Measurements from ENCODE around the gene CHAF1A. TPM values are rescaled to one million over a fixed set of nuclear protein-coding genes. Genes with fewer than 3 reads are reported as not detected.

CHAF1A gene
- total and polyA plus RNA-seq, 4 donors = 1.0 to 20.8 (median 2.5) TPM

GRCh38 chr19:4414800-4415321 lies 12.4 kb downstream of the CHAF1A start:
- H3K27ac ChIP-seq (ENCODE audit: low read depth in 1 of 2, low read length in 2 of 2) = no peak overlapping the region
- H3K36me3 ChIP-seq (ENCODE audit: control insufficient read depth in 4 of 4, insufficient read depth in 3 of 4, low read depth in 1 of 4, low read length in 3 of 4) = peaks cover 0 to 2% (median 0%) of the 10 kb centered on the region in 4 donors
- DNase-seq (ENCODE audit: low spot score) = no peak
- no peak overlapping the region for H3K9ac ChIP-seq (ENCODE audit: low read depth in 1 of 2, low read length in 2 of 2)
- TF ChIP-seq NR2F2 (IDR thresholded peaks at IDR 0.05) (no peak), YY1 (IDR thresholded peaks at IDR 0.05) (no peak), FOXA2 (IDR thresholded peaks at IDR 0.05) (no peak), FOXA1 (IDR thresholded peaks at IDR 0.05) (no peak), MAX (IDR thresholded peaks at IDR 0.05) (no peak), HNF4A (conservative IDR thresholded peaks at IDR 0.05) (no peak)
- no peaks in the 10 kb centered on the region for H3K27me3 ChIP-seq (ENCODE audit: control insufficient read depth in 4 of 4, insufficient read depth in 4 of 4, low read length in 3 of 4)
- H3K9me3 ChIP-seq (ENCODE audit: control insufficient read depth in 4 of 4, low read length in 3 of 4) = no peaks in the 10 kb centered on the region
- WGBS = 58% methylated on average over 9 of the region's 9 CpGs
- no peak overlapping the region for H3K4me3 ChIP-seq (ENCODE audit: low read depth in 1 of 3, low read length in 3 of 3)
- peaks cover 0 to 12% (median 1%) of the 10 kb centered on the region in 4 donors for H3K4me1 ChIP-seq (ENCODE audit: control insufficient read depth in 4 of 4, insufficient read depth in 4 of 4, low read length in 3 of 4)

GRCh38 chr19:4415352-4415751 lies 12.9 kb downstream of the CHAF1A start:
- H3K27me3 ChIP-seq (ENCODE audit: control insufficient read depth in 4 of 4, insufficient read depth in 4 of 4, low read length in 3 of 4) = no peaks in the 10 kb centered on the region
- peaks cover 0 to 12% (median 1%) of the 10 kb centered on the region in 4 donors for H3K4me1 ChIP-seq (ENCODE audit: control insufficient read depth in 4 of 4, insufficient read depth in 4 of 4, low read length in 3 of 4)
- H3K36me3 ChIP-seq (ENCODE audit: control insufficient read depth in 4 of 4, insufficient read depth in 3 of 4, low read depth in 1 of 4, low read length in 3 of 4) = no peaks in the 10 kb centered on the region
- no peak for DNase-seq (ENCODE audit: low spot score)
- H3K27ac ChIP-seq (ENCODE audit: low read depth in 1 of 2, low read length in 2 of 2) = no peak overlapping the region
- H3K9ac ChIP-seq (ENCODE audit: low read depth in 1 of 2, low read length in 2 of 2) = no peak overlapping the region
- H3K9me3 ChIP-seq (ENCODE audit: control insufficient read depth in 4 of 4, low read length in 3 of 4) = no peaks in the 10 kb centered on the region
- H3K4me3 ChIP-seq (ENCODE audit: low read depth in 1 of 3, low read length in 3 of 3) = no peak overlapping the region
- no peak for TF ChIP-seq JUND (IDR thresholded peaks at IDR 0.05)
- WGBS = 79% methylated on average over 10 of the region's 10 CpGs

GRCh38 chr19:4416268-4416667 lies 13.8 kb downstream of the CHAF1A start:
- DNase-seq (ENCODE audit: low spot score) = no peak
- Histone ChIP-seq H3K27ac (ENCODE audit: low read depth in 1 of 2, low read length in 2 of 2) (no peak overlapping the region), H3K27me3 (ENCODE audit: control insufficient read depth in 4 of 4, insufficient read depth in 4 of 4, low read length in 3 of 4) (no peaks in the 10 kb centered on the region), H3K36me3 (ENCODE audit: control insufficient read depth in 4 of 4, insufficient read depth in 3 of 4, low read depth in 1 of 4, low read length in 3 of 4) (no peaks in the 10 kb centered on the region), H3K4me3 (ENCODE audit: low read depth in 1 of 3, low read length in 3 of 3) (no peak overlapping the region), H3K9ac (ENCODE audit: low read depth in 1 of 2, low read length in 2 of 2) (no peak overlapping the region), H3K9me3 (ENCODE audit: control insufficient read depth in 4 of 4, low read length in 3 of 4) (no peaks in the 10 kb centered on the region), H3K4me1 (ENCODE audit: control insufficient read depth in 4 of 4, insufficient read depth in 4 of 4, low read length in 3 of 4) (peaks cover 0 to 12% (median 1%) of the 10 kb centered on the region in 4 donors)
- 87% methylated on average over 9 of the region's 9 CpGs for WGBS
- no peak for TF ChIP-seq TAF1 (conservative IDR thresholded peaks at IDR 0.05)
- TF ChIP-seq JUND (IDR thresholded peaks at IDR 0.05) = no peak
- no peak for TF ChIP-seq SP1 (IDR thresholded peaks at IDR 0.05)
- TF ChIP-seq MAX (IDR thresholded peaks at IDR 0.05) = no peak
- TF ChIP-seq HNF4A (conservative IDR thresholded peaks at IDR 0.05) = no peak
- TF ChIP-seq EGR1 (IDR thresholded peaks at IDR 0.05; ENCODE audit: low read depth in 2 of 2) = no peak

- H3K9me3 ChIP-seq (ENCODE audit: control insufficient read depth in 4 of 4, low read length in 3 of 4) = no peaks in the 10 kb centered on the region
- 88% methylated on average over 16 of the region's 16 CpGs for WGBS
- peaks cover 0 to 6% (median 3%) of the 10 kb centered on the region in 4 donors for H3K36me3 ChIP-seq (ENCODE audit: control insufficient read depth in 4 of 4, insufficient read depth in 3 of 4, low read depth in 1 of 4, low read length in 3 of 4)
- H3K9ac ChIP-seq (ENCODE audit: low read depth in 1 of 2, low read length in 2 of 2) = no peak overlapping the region
- no peak for TF ChIP-seq RXRA (IDR thresholded peaks at IDR 0.05)
- TF ChIP-seq ZBTB33 (IDR thresholded peaks at IDR 0.05) = no peak
- no peak for TF ChIP-seq JUND (IDR thresholded peaks at IDR 0.05)
- no peak for TF ChIP-seq ATF3 (IDR thresholded peaks at IDR 0.05)
- no peak for TF ChIP-seq EGR1 (IDR thresholded peaks at IDR 0.05; ENCODE audit: low read depth in 2 of 2)
- no peak for TF ChIP-seq GABPA (IDR thresholded peaks at IDR 0.05 in 1 of 2, conservative IDR thresholded peaks at IDR 0.05 in 1 of 2)
- TF ChIP-seq HNF4G (IDR thresholded peaks at IDR 0.05) = no peak
- TF ChIP-seq CTCF (IDR thresholded peaks at IDR 0.05; ENCODE audit: low read depth, low read length, missing input control) = no peak
- no peak for TF ChIP-seq TAF1 (conservative IDR thresholded peaks at IDR 0.05)
- TF ChIP-seq HNF4A (conservative IDR thresholded peaks at IDR 0.05) = no peak
- no peak for TF ChIP-seq SP1 (IDR thresholded peaks at IDR 0.05)
- DNase-seq (ENCODE audit: low spot score) = no peak
- no peak overlapping the region for H3K4me3 ChIP-seq (ENCODE audit: low read depth in 1 of 3, low read length in 3 of 3)
- no peaks in the 10 kb centered on the region for H3K4me1 ChIP-seq (ENCODE audit: control insufficient read depth in 4 of 4, insufficient read depth in 4 of 4, low read length in 3 of 4)
- no peak overlapping the region for H3K27ac ChIP-seq (ENCODE audit: low read depth in 1 of 2, low read length in 2 of 2)
- H3K27me3 ChIP-seq (ENCODE audit: control insufficient read depth in 4 of 4, insufficient read depth in 4 of 4, low read length in 3 of 4) = no peaks in the 10 kb centered on the region
Measured at GRCh38 chr19:4423416-4424126, 21.1 kb downstream of the CHAF1A start.
